Neuronal stem cell (in vitro differentiated cells): ENCODE results near the gene QRICH1.
A peak's percentile ranks its signal among the peaks of the same experiment; 100 is the strongest.

Experiments used
- DNase-seq: peaks from one replicate; pipeline ENCODE4 v3.0.0-alpha.2; 2013; ENCODE audit warnings: low spot score
- H2AFZ ChIP-seq: one replicate; pipeline ENCODE4 v1.6.1; 2013; ENCODE audit warnings: mild to moderate bottlenecking, low read length, inconsistent platforms
- H2AK5ac ChIP-seq: 2 replicates; pipeline ENCODE4 v1.6.1; 2013; ENCODE audit warnings: low read depth, mild to moderate bottlenecking, inconsistent platforms, low read length, moderate library complexity, mixed read lengths
- H2BK120ac ChIP-seq: 2 replicates; pipeline ENCODE4 v1.6.1; 2013; ENCODE audit warnings: low read depth, mild to moderate bottlenecking, inconsistent platforms, low read length, moderate library complexity, mixed read lengths
- H2BK12ac ChIP-seq: one replicate; pipeline ENCODE4 v1.6.1; 2013; ENCODE audit warnings: low read length, inconsistent platforms
- H2BK15ac ChIP-seq: 2 replicates; pipeline ENCODE4 v1.6.1; 2013; ENCODE audit warnings: mild to moderate bottlenecking, low read length, inconsistent platforms, mixed read lengths
- H2BK5ac ChIP-seq: one replicate; pipeline ENCODE4 v1.6.1; 2013; ENCODE audit warnings: inconsistent platforms, mild to moderate bottlenecking, low read length, moderate library complexity
- H3K14ac ChIP-seq: one replicate; pipeline ENCODE4 v1.6.1; 2013; ENCODE audit warnings: low read length, inconsistent platforms
- H3K18ac ChIP-seq: 2 replicates; pipeline ENCODE4 v1.6.1; 2013; ENCODE audit warnings: low read length, inconsistent platforms
- H3K23ac ChIP-seq: 2 replicates; pipeline ENCODE4 v1.6.1; 2013; ENCODE audit warnings: low read depth, mild to moderate bottlenecking, mixed read lengths, low read length, inconsistent platforms; ENCODE audit not compliant: poor library complexity
- H3K27ac ChIP-seq: replicated peaks from 3 replicates; pipeline ENCODE4 v1.5.1; 2013; ENCODE audit warnings: low read length, inconsistent platforms
- H3K27me3 ChIP-seq, 3 experiments: 2 replicates each; pipeline ENCODE4 v1.6.1; 2013; ENCODE audit warnings: low read length in 3 of 3, mild to moderate bottlenecking in 2 of 3, inconsistent platforms in 1 of 3, low read depth in 1 of 3, mixed read lengths in 1 of 3, moderate library complexity in 1 of 3; ENCODE audit not compliant: control insufficient read depth in 3 of 3, insufficient read depth in 3 of 3
- H3K36me3 ChIP-seq, 2 donors: replicated peaks in 1 of 2; 2 replicates each; pipeline ENCODE4 v1.6.1; 2013; ENCODE audit warnings: low read length in 2 of 2; ENCODE audit not compliant: control insufficient read depth in 2 of 2, insufficient read depth in 2 of 2
- H3K4ac ChIP-seq: 2 replicates; pipeline ENCODE4 v1.6.1; 2013; ENCODE audit warnings: inconsistent platforms, mild to moderate bottlenecking, low read length, moderate library complexity
- H3K4me1 ChIP-seq, 2 donors: 1 replicate in 1 of 2; 2 replicates in 1 of 2; pipeline ENCODE4 v1.6.1; 2013; ENCODE audit warnings: low read length in 2 of 2, low read depth in 1 of 2; ENCODE audit not compliant: control insufficient read depth in 2 of 2, insufficient read depth in 1 of 2
- H3K4me2 ChIP-seq: one replicate; pipeline ENCODE4 v1.6.1; 2013; ENCODE audit warnings: mild to moderate bottlenecking, low read length, inconsistent platforms; ENCODE audit not compliant: insufficient read depth, poor library complexity, severe bottlenecking
- H3K4me3 ChIP-seq, 2 donors: 2 replicates each; pipeline ENCODE4 v1.5.1; 2013; ENCODE audit warnings: low read length in 2 of 2, mild to moderate bottlenecking in 2 of 2, inconsistent platforms in 1 of 2, moderate library complexity in 1 of 2
- H3K79me1 ChIP-seq: one replicate; pipeline ENCODE4 v1.6.1; 2013; ENCODE audit warnings: low read depth, mild to moderate bottlenecking, inconsistent platforms, low read length, moderate library complexity
- H3K9ac ChIP-seq: one replicate; pipeline ENCODE4 v1.6.1; 2013; ENCODE audit warnings: mild to moderate bottlenecking, low read depth, low read length, inconsistent platforms; ENCODE audit not compliant: poor library complexity
- H3K9me3 ChIP-seq, 2 donors: replicated peaks in 1 of 2; 2 replicates each; pipeline versions ENCODE3 to v1.6.1; 2013; ENCODE audit warnings: low read length in 2 of 2, mild to moderate bottlenecking in 2 of 2, inconsistent platforms in 1 of 2, low read depth in 1 of 2, mixed read lengths in 1 of 2, moderate library complexity in 1 of 2; ENCODE audit not compliant: control insufficient read depth in 2 of 2, insufficient read depth in 1 of 2
- H4K8ac ChIP-seq: one replicate; pipeline ENCODE4 v1.6.1; 2013; ENCODE audit warnings: low read depth, mild to moderate bottlenecking, inconsistent platforms, low read length, moderate library complexity
- H4K91ac ChIP-seq: one replicate; pipeline ENCODE4 v1.6.1; 2013; ENCODE audit warnings: low read length, low read depth, mild to moderate bottlenecking, inconsistent platforms; ENCODE audit not compliant: poor library complexity
- WGBS, 2 donors: extraction: QIAGEN DNeasy Blood & Tissue Kit; methylation state at CpG; one replicate each; pipeline ENCODE4 v1.1.7; 2013; ENCODE audit warnings: missing lambda C conversion rate in 2 of 2, mixed read lengths in 1 of 2; ENCODE audit not compliant: insufficient read length in 2 of 2, insufficient replicate concordance in 1 of 2; ENCODE audit errors: extremely low coverage in 2 of 2; 5-methylcytosine and 5-hydroxymethylcytosine counted together

QRICH1 gene

DNA sequence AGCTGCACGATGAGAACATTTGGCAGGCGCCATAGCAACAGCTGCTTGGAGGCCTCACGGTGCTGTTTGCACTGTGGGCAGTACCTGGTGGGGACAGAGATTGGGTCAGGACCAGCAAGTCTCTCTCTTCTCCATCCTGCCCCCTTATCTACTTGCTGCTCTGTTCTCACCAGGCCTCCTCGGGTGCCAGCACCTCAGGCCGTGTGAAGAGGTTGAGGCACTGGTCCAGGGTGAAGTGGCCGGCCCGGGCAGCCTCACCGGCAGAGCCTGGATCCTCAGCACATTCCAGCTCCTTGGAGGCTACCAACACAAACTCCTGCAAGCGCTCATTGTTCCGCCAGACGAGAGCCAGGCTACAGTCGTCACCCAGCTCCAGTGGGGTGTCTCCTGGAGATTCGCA is 16.9 kb upstream of the QRICH1 start:
- Histone ChIP-seq H3K4me1 (peaks cover 0 to under 1% of the 10 kb centered on the region in 2 donors), H4K91ac (no peak overlapping the region), H2BK12ac (no peak overlapping the region), H3K23ac (no peak overlapping the region), H3K9me3 (no peaks in the 10 kb centered on the region), H2BK5ac (no peak overlapping the region), H3K4me2 (no peak overlapping the region), H2AFZ (no peak overlapping the region), H3K27me3 (no peaks in the 10 kb centered on the region), H2AK5ac (no peak overlapping the region), H3K9ac (no peak overlapping the region), H3K4ac (no peak overlapping the region), H2BK15ac (no peak overlapping the region), H3K79me1 (no peaks in the 10 kb centered on the region), H3K36me3 (peaks cover 64 to 84% of the 10 kb centered on the region in 2 donors), H3K18ac (no peak overlapping the region), H3K4me3 (no peak overlapping the region), H3K14ac (no peak overlapping the region), H3K27ac (no peak overlapping the region), H4K8ac (no peak overlapping the region), H2BK120ac (no peak overlapping the region)
- no peak for DNase-seq
- no CpG with 5 or more reads among the region's 13 CpGs for WGBS, 2 donors

DNA sequence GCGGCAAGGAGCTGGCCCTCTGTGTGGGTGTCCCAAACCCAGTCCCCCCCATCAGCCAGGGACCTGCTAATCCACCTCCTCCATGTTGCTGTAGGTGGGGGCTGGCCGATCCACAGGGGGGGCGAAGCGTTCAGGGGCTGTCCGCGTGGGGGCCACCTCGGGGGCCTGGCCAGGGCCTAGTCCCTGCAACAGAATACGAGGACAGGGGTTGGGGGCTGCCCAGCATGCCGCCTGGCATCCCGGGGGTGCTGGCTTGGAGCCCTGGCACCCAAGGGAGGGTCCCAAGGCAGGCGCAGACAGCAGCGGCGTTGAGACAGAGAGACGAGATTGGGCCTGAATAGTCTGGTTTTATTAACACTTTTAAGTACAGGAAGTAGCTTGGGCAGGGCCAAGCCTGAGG is 14.5 kb upstream of the QRICH1 start:
- DNase-seq, result no peak
- Histone ChIP-seq H3K27me3 (no peaks in the 10 kb centered on the region), H2AFZ (no peak overlapping the region), H2BK12ac (no peak overlapping the region), H3K4ac (no peak overlapping the region), H3K4me1 (peaks cover 6 to 11% of the 10 kb centered on the region in 2 donors), H3K9ac (no peak overlapping the region), H2AK5ac (no peak overlapping the region), H2BK15ac (no peak overlapping the region), H3K27ac (no peak overlapping the region), H3K79me1 (peaks cover 5% of the 10 kb centered on the region), H3K36me3 (peaks cover 45 to 65% of the 10 kb centered on the region in 2 donors), H3K23ac (no peak overlapping the region), H3K4me3 (no peak overlapping the region), H4K8ac (no peak overlapping the region), H4K91ac (no peak overlapping the region), H2BK120ac (no peak overlapping the region), H2BK5ac (no peak overlapping the region), H3K4me2 (no peak overlapping the region), H3K9me3 (no peaks in the 10 kb centered on the region), H3K18ac (no peak overlapping the region), H3K14ac (no peak overlapping the region)
- no CpG with 5 or more reads among the region's 14 CpGs for WGBS, 2 donors

- H3K27me3 ChIP-seq, result no peaks in the 10 kb centered on the region
- H3K27ac ChIP-seq, result peak within 1 kb of the TSS; percentile 93
- no peak within 1 kb of the TSS for H3K14ac ChIP-seq
- H2AK5ac ChIP-seq, result no peak within 1 kb of the TSS
- H3K79me1 ChIP-seq, result peaks cover 8% of the 10 kb centered on the region
- peak within 1 kb of the TSS; percentile 76 to 95 for H3K4me3 ChIP-seq
- peaks cover 6 to 11% of the 10 kb centered on the region in 2 donors for H3K4me1 ChIP-seq
- peaks cover 48 to 67% of the 10 kb centered on the region in 2 donors for H3K36me3 ChIP-seq
- H3K18ac ChIP-seq, result peak within 1 kb of the TSS; percentile 98
- no peak within 1 kb of the TSS for H4K8ac ChIP-seq
- H3K4ac ChIP-seq, result no peak within 1 kb of the TSS
- H3K9ac ChIP-seq, result peak within 1 kb of the TSS; percentile 92
- no peak within 1 kb of the TSS for H4K91ac ChIP-seq
- peak within 1 kb of the TSS; percentile 62 for H2BK5ac ChIP-seq
- H2BK15ac ChIP-seq, result no peak within 1 kb of the TSS
- no CpG with 5 or more reads among the region's 50 CpGs for WGBS, 2 donors
- H2AFZ ChIP-seq, result peak within 1 kb of the TSS; percentile 95
- no peak within 1 kb of the TSS for H3K23ac ChIP-seq
- H2BK120ac ChIP-seq, result no peak within 1 kb of the TSS
- H3K9me3 ChIP-seq, result no peaks in the 10 kb centered on the region
- H2BK12ac ChIP-seq, result no peak within 1 kb of the TSS
- peak within 1 kb of the TSS; percentile 90 for H3K4me2 ChIP-seq
- DNase-seq, result peak; percentile 94
Observed at GRCh38 chr3:49104427-49105291, 10.8 kb upstream of the QRICH1 start, which contains the start of gene QARS1. Gene QARS1 (minus strand): TSS chr3:49104757. CDS start chr3:49104733, 24 bp downstream.

DNA sequence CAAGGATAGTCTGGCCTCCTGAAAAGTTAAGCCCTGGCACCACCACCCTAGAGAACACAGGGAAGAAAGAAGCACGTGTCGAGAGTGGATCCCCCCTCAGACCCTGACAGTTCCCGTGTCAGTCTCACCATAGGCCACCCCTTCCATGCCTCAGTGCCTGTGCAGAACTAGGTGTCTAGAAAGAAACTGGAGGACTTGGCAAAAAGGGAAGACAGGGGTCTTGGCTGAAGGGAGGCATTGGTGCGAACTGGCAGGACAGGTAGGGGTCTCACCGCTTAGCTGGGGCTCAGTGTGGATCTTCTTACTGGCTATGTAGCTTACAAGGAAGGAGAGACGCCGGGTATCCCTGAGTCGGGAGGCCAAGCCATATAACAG is 10.2 kb upstream of the QRICH1 start:
- no peaks in the 10 kb centered on the region for H3K9me3 ChIP-seq
- H3K4ac ChIP-seq, result no peak overlapping the region
- peak overlapping the region; percentile 76 to 95 for H3K4me3 ChIP-seq
- H2AFZ ChIP-seq, result peak overlapping the region; percentile 95
- no peak overlapping the region for H3K23ac ChIP-seq
- peaks cover 48 to 67% of the 10 kb centered on the region in 2 donors for H3K36me3 ChIP-seq
- H2BK120ac ChIP-seq, result no peak overlapping the region
- no CpG with 5 or more reads among the region's 8 CpGs for WGBS, 2 donors
- H2BK15ac ChIP-seq, result no peak overlapping the region
- peak overlapping the region; percentile 62 for H2BK5ac ChIP-seq
- H3K18ac ChIP-seq, result peak overlapping the region; percentile 44
- H2AK5ac ChIP-seq, result no peak overlapping the region
- H3K14ac ChIP-seq, result no peak overlapping the region
- no peak overlapping the region for H4K91ac ChIP-seq
- H3K27me3 ChIP-seq, result no peaks in the 10 kb centered on the region
- peaks cover 8% of the 10 kb centered on the region for H3K79me1 ChIP-seq
- no peak for DNase-seq
- no peak overlapping the region for H2BK12ac ChIP-seq
- H3K4me2 ChIP-seq, result peak overlapping the region; percentile 90
- peaks cover 6 to 11% of the 10 kb centered on the region in 2 donors for H3K4me1 ChIP-seq
- peak overlapping the region; percentile 92 for H3K9ac ChIP-seq
- no peak overlapping the region for H4K8ac ChIP-seq
- H3K27ac ChIP-seq, result peak overlapping the region; percentile 93
